ENCODE results near the gene MCRS1.

- TF ChIP-seq CTCF (IDR thresholded peaks at IDR 0.05) (no peak), POLR2AphosphoS5 (IDR thresholded peaks at IDR 0.05) (no peak)
Observed at GRCh38 chr12:49554266-49554665, 13.7 kb downstream of the MCRS1 start.
